Motor neuron (in vitro differentiated cells): Measurements from ENCODE around the gene CCDC88A. TPM values are rescaled to one million over a fixed set of nuclear protein-coding genes. Genes with fewer than 3 reads are reported as not detected.

ENCODE experiments used
- ATAC-seq, 8 experiments: fragments of 200-7000 bp; cut with Tn5 transposase; replicated peaks in 6 of 8; 2 replicates each; pipeline ENCODE4 v1.8.0; 2021; ENCODE audit warnings: mild to moderate bottlenecking in 8 of 8, moderate library complexity in 8 of 8
- H3K27ac ChIP-seq, 2 donors: fragments of 250-450 bp; sonication (Bioruptor Pico); 2 replicates each; pipeline ENCODE4 v1.9.0; 2021; ENCODE audit warnings: antibody characterized with exemption in 2 of 2, mild to moderate bottlenecking in 2 of 2, moderate library complexity in 1 of 2
- H3K4me1 ChIP-seq, 2 donors: fragments of 250-450 bp; sonication (Bioruptor Pico); replicated peaks in 1 of 2; 2 replicates each; pipeline ENCODE4 v1.6.1; 2021; ENCODE audit warnings: antibody characterized with exemption in 2 of 2, mild to moderate bottlenecking in 2 of 2, moderate library complexity in 1 of 2
- H3K4me3 ChIP-seq, 5 donors: fragments of 250-450 bp; sonication (Bioruptor Pico); 2 replicates each; pipeline ENCODE4 v1.9.0; 2021; ENCODE audit warnings: antibody characterized with exemption in 5 of 5, mild to moderate bottlenecking in 5 of 5, moderate library complexity in 4 of 5
- WGBS, 10 experiments: fragments of 450-650 bp; shearing (Covaris generic); methylation state at CpG; one replicate each; pipeline ENCODE4 v1.0.0; 2022; 5-methylcytosine and 5-hydroxymethylcytosine counted together
- in situ Hi-C, 9 experiments: fragments of 400-800 bp; cut with MboI; loops; one replicate each; pipeline ENCODE4 v1.15.0; 2021; ENCODE audit warnings: low sequenced_read_pairs in 9 of 9, low pct_unique_long_range_greater_than_20kb in 2 of 9; ENCODE audit not compliant: unreplicated experiment in 9 of 9
- total RNA-seq, 8 experiments: library from RNA; unstranded; fragments of 300-600 nt; gene quantifications; 2 replicates each; pipeline versions ENCODE4 v1.2.3 to v1.2.4, GENCODE V29; 2022

The CCDC88A gene
- total RNA-seq, 8 experiments from 2014 or later = 25.6 to 86.9 (median 81.0) TPM

- in situ Hi-C loops = loop anchor here in 1 of 9 experiments (25.0 kb wide), 1 partner anchor 156 kb away; the partner anchor contains the start of gene MTIF2
- peak overlapping the region; percentile 74 to 97 (median 82) for H3K4me3 ChIP-seq
- H3K4me1 ChIP-seq = peaks cover 6 to 14% of the 10 kb centered on the region in 2 donors
- WGBS, 10 experiments = 0 to 20% (median 0%) methylated on average over 1 to 10 of the region's 11 CpGs
- ATAC-seq = no peak
- H3K27ac ChIP-seq = peak overlapping the region; percentile 77 to 82
These were observed 984 bp downstream of the CCDC88A start for GRCh38 chr2:55418512-55419232.

- in situ Hi-C loops = loop anchor here in 1 of 9 experiments (25.0 kb wide), 1 partner anchor 156 kb away; the partner anchor contains the start of gene MTIF2
- H3K4me3 ChIP-seq = peak overlapping the region; percentile 74 to 97 (median 82)
- H3K4me1 ChIP-seq = peaks cover 6 to 14% of the 10 kb centered on the region in 2 donors
- WGBS, 10 experiments = 0 to 20% (median 4%) methylated on average over 1 to 2 of the region's 2 CpGs; no CpG with 5 or more reads in 1 of the 10 experiments
- no peak overlapping the region for H3K27ac ChIP-seq
- ATAC-seq = no peak
These were observed 1.6 kb downstream of the CCDC88A start for GRCh38 chr2:55418072-55418471.

- Histone ChIP-seq H3K4me3 (peak overlapping the region; percentile 74 to 97 (median 82)), H3K4me1 (peaks cover 6 to 14% of the 10 kb centered on the region in 2 donors), H3K27ac (no peak overlapping the region)
- in situ Hi-C loops = loop anchor here in 1 of 9 experiments (25.0 kb wide), 1 partner anchor 155 kb away; the partner anchor contains the start of gene MTIF2
- no peak for ATAC-seq
- WGBS, 10 experiments = 35 to 80% (median 55%) methylated on average over 1 to 5 of the region's 5 CpGs
These were observed 2.7 kb downstream of the CCDC88A start for GRCh38 chr2:55416786-55417568.

DNA sequence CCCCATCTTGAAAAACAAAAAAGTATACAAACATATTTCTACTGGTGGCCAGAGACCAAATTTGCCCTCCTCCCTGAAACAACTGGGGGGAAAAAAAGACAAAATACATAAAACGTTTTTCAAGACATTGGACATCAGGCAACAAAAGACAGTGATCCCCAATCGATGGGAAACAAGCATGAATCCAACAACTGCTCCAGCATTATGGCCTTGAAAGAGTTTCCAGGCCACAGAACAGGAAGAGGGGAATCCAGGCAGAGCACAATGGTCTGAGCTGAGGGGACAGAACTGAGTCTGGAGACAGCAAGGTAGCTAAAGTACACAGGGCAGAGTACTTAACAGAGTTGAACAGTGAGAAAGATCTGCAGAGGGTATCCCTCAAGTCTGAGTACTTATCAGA lies 4.4 kb downstream of the CCDC88A start:
- no peak overlapping the region for H3K27ac ChIP-seq
- in situ Hi-C loops = loop anchor here in 1 of 9 experiments (25.0 kb wide), 1 partner anchor 153 kb away; the partner anchor contains the start of gene MTIF2
- 60 to 100% (median 82%) methylated on average over 1 to 2 of the region's 2 CpGs; no CpG with 5 or more reads in 2 of the 10 experiments for WGBS, 10 experiments
- H3K4me1 ChIP-seq = peaks cover 6 to 14% of the 10 kb centered on the region in 2 donors
- H3K4me3 ChIP-seq = no peak overlapping the region
- no peak for ATAC-seq

- Histone ChIP-seq H3K4me1 (no peaks in the 10 kb centered on the region), H3K4me3 (no peak overlapping the region), H3K27ac (no peak overlapping the region)
- in situ Hi-C loops = loop anchor here in 1 of 9 experiments (25.0 kb wide), 1 partner anchor 147 kb away; the partner anchor contains the start of gene MTIF2
- ATAC-seq = peak in 2 of 8 experiments; percentile 39 to 81
- WGBS, 10 experiments = 39 to 77% (median 60%) methylated on average over 3 to 11 of the region's 12 CpGs
These were observed 10.5 kb downstream of the CCDC88A start for GRCh38 chr2:55408918-55409868.

- ATAC-seq = peak in 1 of 8 experiments; percentile 44
- Histone ChIP-seq H3K4me3 (no peak overlapping the region), H3K4me1 (no peaks in the 10 kb centered on the region), H3K27ac (no peak overlapping the region)
- in situ Hi-C loops = loop anchor here in 1 of 9 experiments (25.0 kb wide), 1 partner anchor 146 kb away; the partner anchor contains the start of gene MTIF2
- 66 to 100% (median 73%) methylated on average over 1 to 5 of the region's 5 CpGs for WGBS, 10 experiments
These were observed 11.4 kb downstream of the CCDC88A start for GRCh38 chr2:55408098-55408882.

- no peaks in the 10 kb centered on the region for H3K4me1 ChIP-seq
- in situ Hi-C loops = loop anchor here in 1 of 9 experiments (25.0 kb wide), 1 partner anchor 143 kb away; the partner anchor contains the start of gene MTIF2
- H3K4me3 ChIP-seq = no peak overlapping the region
- no peak for ATAC-seq
- H3K27ac ChIP-seq = no peak overlapping the region
- 58 to 100% (median 100%) methylated on average over 1 to 2 of the region's 2 CpGs; no CpG with 5 or more reads in 2 of the 10 experiments for WGBS, 10 experiments
These were observed 14.5 kb downstream of the CCDC88A start for GRCh38 chr2:55405116-55405515.

DNA sequence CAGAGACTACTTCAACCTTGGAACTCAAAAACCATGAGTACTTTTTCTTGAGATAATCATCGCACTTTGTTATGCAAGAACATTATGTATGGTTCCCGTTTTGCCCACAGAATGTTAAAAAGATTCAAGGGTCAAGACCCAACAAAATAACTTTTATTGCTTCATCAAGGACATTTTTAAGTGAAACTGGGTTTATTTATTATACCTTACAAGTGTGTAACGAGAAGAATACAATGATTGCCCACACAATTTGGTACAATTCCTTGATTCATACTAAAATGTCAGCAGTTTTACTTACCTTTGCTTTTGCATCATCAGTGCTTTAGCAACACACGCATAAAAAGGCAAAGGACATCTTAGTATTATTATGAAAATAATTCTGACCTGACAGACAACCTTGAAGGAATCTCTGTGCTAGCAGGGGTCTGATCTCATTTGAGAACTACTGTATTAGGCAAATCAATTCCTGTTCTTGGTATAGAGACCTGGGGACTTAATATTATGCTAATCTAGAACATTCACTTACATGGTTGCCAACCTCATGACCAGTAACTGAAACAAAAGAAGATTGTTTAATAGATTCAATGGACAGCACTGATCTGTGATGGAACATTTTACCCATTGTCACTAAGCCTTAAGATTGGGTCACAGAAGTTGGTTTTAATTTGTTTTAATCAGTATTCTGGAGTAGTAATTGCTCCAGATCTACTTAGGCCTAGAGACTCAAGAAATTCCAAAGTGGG lies 16.2 kb downstream of the CCDC88A start:
- in situ Hi-C loops = loop anchor here in 1 of 9 experiments (25.0 kb wide), 1 partner anchor 141 kb away; the partner anchor contains the start of gene MTIF2
- Histone ChIP-seq H3K27ac (no peak overlapping the region), H3K4me3 (no peak overlapping the region), H3K4me1 (no peaks in the 10 kb centered on the region)
- WGBS, 10 experiments = 79 to 100% (median 93%) methylated on average over 3 to 4 of the region's 4 CpGs; no CpG with 5 or more reads in 1 of the 10 experiments
- ATAC-seq = no peak

GRCh38 chr2:55401124-55401523 lies 18.5 kb downstream of the CCDC88A start:
- Histone ChIP-seq H3K27ac (no peak overlapping the region), H3K4me3 (no peak overlapping the region), H3K4me1 (no peaks in the 10 kb centered on the region)
- in situ Hi-C loops = loop anchor here in 1 of 9 experiments (25.0 kb wide), 1 partner anchor 139 kb away; the partner anchor contains the start of gene MTIF2
- no peak for ATAC-seq
- 100% methylated on average over 1 of the region's 1 CpG; no CpG with 5 or more reads in 9 of the 10 experiments for WGBS, 10 experiments

DNA sequence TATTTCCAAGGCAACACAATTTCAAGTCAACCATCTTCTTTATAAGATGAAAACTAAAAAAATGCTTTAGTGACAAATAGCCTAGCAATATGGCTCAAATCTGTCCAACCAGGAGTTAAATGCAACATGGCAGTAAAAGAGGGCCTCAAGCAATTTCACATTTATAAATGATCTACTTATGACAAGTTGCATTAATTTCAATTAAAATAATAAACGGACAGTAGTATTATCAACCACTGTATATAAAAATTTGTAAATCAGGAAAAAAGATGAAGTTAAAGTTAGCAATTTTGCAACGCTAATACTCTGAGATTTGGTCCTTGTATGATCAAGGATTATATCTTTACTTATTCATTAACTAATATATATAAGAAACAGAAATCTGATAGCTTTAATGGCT lies 19.3 kb downstream of the CCDC88A start:
- Histone ChIP-seq H3K4me1 (no peaks in the 10 kb centered on the region), H3K27ac (no peak overlapping the region), H3K4me3 (no peak overlapping the region)
- no peak for ATAC-seq
- in situ Hi-C loops = loop anchor here in 1 of 9 experiments (25.0 kb wide), 1 partner anchor 138 kb away; the partner anchor contains the start of gene MTIF2
- 64 to 100% (median 92%) methylated on average over 1 to 2 of the region's 2 CpGs for WGBS, 10 experiments

- no peak overlapping the region for H3K4me3 ChIP-seq
- no peak overlapping the region for H3K27ac ChIP-seq
- in situ Hi-C loops = loop anchor here in 1 of 9 experiments (25.0 kb wide), 1 partner anchor 138 kb away; the partner anchor contains the start of gene MTIF2
- H3K4me1 ChIP-seq = no peaks in the 10 kb centered on the region
- no peak for ATAC-seq
These were observed 19.8 kb downstream of the CCDC88A start for GRCh38 chr2:55399815-55400214.
